GM23338 (cell line): ENCODE data around the gene TENM3. TPM values are rescaled to one million over a fixed set of nuclear protein-coding genes. Genes with fewer than 3 reads are reported as not detected.

Source experiments
- ATAC-seq: fragments of 200-7000 bp; cut with Tn5 transposase; 3 replicates; pipeline ENCODE4 v1.9.1; 2020
- DNase-seq: peaks from one replicate; pipeline ENCODE4 v3.0.0-alpha.2; 2015; ENCODE audit warnings: low spot score
- H2AFZ ChIP-seq: fragments of 200-600 bp; sonication (generic); 2 replicates; pipeline ENCODE4 v1.8.0; 2016; ENCODE audit warnings: antibody characterized with exemption, mild to moderate bottlenecking, moderate library complexity
- H3F3A ChIP-seq: fragments of 200-600 bp; sonication (generic); replicated peaks from 2 replicates; pipeline ENCODE4 v1.8.0; 2017; ENCODE audit warnings: antibody characterized with exemption, mixed run types, low read depth
- H3K27ac ChIP-seq: fragments of 200-600 bp; sonication (generic); 2 replicates; pipeline ENCODE4 v1.6.1; 2016; ENCODE audit warnings: low read depth
- H3K27me3 ChIP-seq: fragments of 200-600 bp; sonication (generic); 2 replicates; pipeline ENCODE4 v1.8.0; 2016; ENCODE audit warnings: mild to moderate bottlenecking, mixed run types, moderate library complexity; ENCODE audit not compliant: insufficient read depth
- H3K36me3 ChIP-seq: fragments of 200-600 bp; sonication (generic); 2 replicates; pipeline ENCODE4 v1.8.0; 2016; ENCODE audit warnings: mild to moderate bottlenecking; ENCODE audit not compliant: insufficient read depth
- H3K4me1 ChIP-seq: fragments of 200-600 bp; sonication (generic); 2 replicates; pipeline ENCODE4 v1.8.0; 2016; ENCODE audit warnings: mild to moderate bottlenecking, moderate library complexity; ENCODE audit not compliant: insufficient read depth
- H3K4me2 ChIP-seq: fragments of 200-600 bp; sonication (generic); 2 replicates; pipeline ENCODE4 v1.7.1; 2017; ENCODE audit warnings: mixed run types
- H3K4me3 ChIP-seq: fragments of 200-600 bp; sonication (generic); 2 replicates; pipeline ENCODE4 v1.6.1; 2016; ENCODE audit warnings: mixed run types
- H3K79me2 ChIP-seq: fragments of 200-600 bp; sonication (generic); replicated peaks from 2 replicates; pipeline ENCODE4 v1.8.0; 2017; ENCODE audit warnings: mild to moderate bottlenecking; ENCODE audit not compliant: insufficient read depth
- H3K9me2 ChIP-seq: fragments of 200-600 bp; sonication (generic); 2 replicates; pipeline ENCODE4 v1.8.0; 2017; ENCODE audit not compliant: insufficient read depth
- H4K20me1 ChIP-seq: fragments of 200-600 bp; sonication (generic); replicated peaks from 2 replicates; pipeline ENCODE4 v1.8.0; 2017; ENCODE audit warnings: mild to moderate bottlenecking; ENCODE audit not compliant: insufficient read depth
- H3K27ac Mint-ChIP-seq: 2 replicates; pipeline ENCODE4 v1.8.0; 2020; ENCODE audit warnings: inconsistent platforms, mild to moderate bottlenecking, moderate library complexity, mixed read lengths
- H3K27me3 Mint-ChIP-seq: 3 replicates; pipeline ENCODE4 v1.8.0; 2022; ENCODE audit warnings: low read depth, mild to moderate bottlenecking, moderate library complexity, mixed read lengths, inconsistent platforms; ENCODE audit not compliant: insufficient read depth, poor library complexity
- H3K36me3 Mint-ChIP-seq: 3 replicates; pipeline ENCODE4 v1.8.0; 2021; ENCODE audit warnings: low read depth, mild to moderate bottlenecking, inconsistent platforms, moderate library complexity, mixed read lengths
- H3K4me1 Mint-ChIP-seq: 3 replicates; pipeline ENCODE4 v1.8.0; 2020; ENCODE audit warnings: mild to moderate bottlenecking, inconsistent platforms, mixed read lengths
- H3K4me3 Mint-ChIP-seq: 3 replicates; pipeline ENCODE4 v1.8.0; 2021; ENCODE audit warnings: moderate library complexity, mild to moderate bottlenecking, inconsistent platforms, mixed read lengths
- H3K9me3 Mint-ChIP-seq: 3 replicates; pipeline ENCODE4 v1.8.0; 2020; ENCODE audit warnings: moderate library complexity, mild to moderate bottlenecking, inconsistent platforms, mixed read lengths
- CREB1 ChIP-seq: fragments of 250-450 bp; sonication (Bioruptor Pico); IDR thresholded peaks from 2 replicates; pipeline ENCODE4 v1.5.0; 2020; ENCODE audit warnings: low read depth, mild to moderate bottlenecking, moderate library complexity
- JUNB ChIP-seq: IDR thresholded peaks from one replicate; pipeline ENCODE4 v1.6.1; 2016; ENCODE audit warnings: antibody characterized with exemption; ENCODE audit not compliant: unreplicated experiment
- STAT1 ChIP-seq: IDR thresholded peaks from one replicate; pipeline ENCODE4 v1.6.1; 2016; ENCODE audit warnings: antibody characterized with exemption; ENCODE audit not compliant: unreplicated experiment
- polyA plus RNA-seq: library from polyadenylated mRNA; unstranded; fragments of >200 nt; fragmentation: Nextera tagmentation; extraction: Ambion mirVana; gene quantifications from 2 replicates; pipeline ENCODE4 v1.2.1, GENCODE V29; 2016
- total RNA-seq: library from RNA; depleted of rRNA; stranded (reverse); fragments of >200 nt; shearing (Covaris generic); gene quantifications from 2 replicates; pipeline ENCODE4 v1.2.3, GENCODE V29; 2014
- TF ChIP-seq, protein P1 (sequence below): IDR thresholded peaks from 2 replicates; pipeline ENCODE4 v1.6.1; 2016; ENCODE audit warnings: antibody characterized with exemption
- TF ChIP-seq, protein P2 (sequence below): fragments of 250-450 bp; sonication (Bioruptor Pico); IDR thresholded peaks from 2 replicates; pipeline ENCODE4 v1.5.0; 2020; ENCODE audit warnings: mild to moderate bottlenecking, moderate library complexity

TENM3 gene
- total and polyA plus RNA-seq, 2 experiments from 2014 or later = 22.2 to 128 TPM

DNA sequence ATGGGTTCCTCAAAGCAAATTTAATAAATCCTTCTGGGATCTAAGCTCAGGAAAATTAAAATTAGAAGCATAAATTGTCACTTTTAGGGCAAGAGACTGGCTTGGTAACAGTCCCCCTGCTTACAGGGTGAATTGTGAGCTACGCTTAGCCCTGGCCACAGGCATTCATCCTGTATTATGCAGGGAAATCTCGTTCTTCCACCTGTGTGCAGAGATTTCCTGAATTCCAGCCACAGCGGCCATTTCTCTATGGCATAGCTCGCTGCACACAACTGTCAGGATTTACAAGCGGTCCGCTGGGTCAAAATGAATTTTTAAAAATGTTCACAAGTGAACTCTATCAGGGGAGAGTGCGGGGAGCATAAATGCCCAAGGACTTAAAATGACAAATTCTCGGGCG is 562.1 kb downstream of the TENM3 start:
- no peak for ATAC-seq
- Histone ChIP-seq H3K79me2 (no peaks in the 10 kb centered on the region), H2AFZ (no peak overlapping the region), H3F3A (peaks cover 25% of the 10 kb centered on the region), H3K4me2 (no peak overlapping the region), H4K20me1 (no peaks in the 10 kb centered on the region), H3K27ac (no peak overlapping the region), H3K4me1 (peaks cover 8% of the 10 kb centered on the region; the same call in 1 of the 2 replicates), H3K4me3 (no peak overlapping the region), H3K9me2 (no peaks in the 10 kb centered on the region; the same call in 1 of the 2 replicates), H3K36me3 (peaks cover 3% of the 10 kb centered on the region; the same call in 1 of the 2 replicates), H3K27me3 (peaks cover 11% of the 10 kb centered on the region; the same call in 1 of the 2 replicates)
- H3K4me3 Mint-ChIP-seq = no peak overlapping the region
- H3K27ac Mint-ChIP-seq = no peak overlapping the region
- TF ChIP-seq STAT1 = no peak
- TF ChIP-seq, protein P1, sequence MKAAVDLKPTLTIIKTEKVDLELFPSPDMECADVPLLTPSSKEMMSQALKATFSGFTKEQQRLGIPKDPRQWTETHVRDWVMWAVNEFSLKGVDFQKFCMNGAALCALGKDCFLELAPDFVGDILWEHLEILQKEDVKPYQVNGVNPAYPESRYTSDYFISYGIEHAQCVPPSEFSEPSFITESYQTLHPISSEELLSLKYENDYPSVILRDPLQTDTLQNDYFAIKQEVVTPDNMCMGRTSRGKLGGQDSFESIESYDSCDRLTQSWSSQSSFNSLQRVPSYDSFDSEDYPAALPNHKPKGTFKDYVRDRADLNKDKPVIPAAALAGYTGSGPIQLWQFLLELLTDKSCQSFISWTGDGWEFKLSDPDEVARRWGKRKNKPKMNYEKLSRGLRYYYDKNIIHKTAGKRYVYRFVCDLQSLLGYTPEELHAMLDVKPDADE = no peak
- TF ChIP-seq, protein P2, sequence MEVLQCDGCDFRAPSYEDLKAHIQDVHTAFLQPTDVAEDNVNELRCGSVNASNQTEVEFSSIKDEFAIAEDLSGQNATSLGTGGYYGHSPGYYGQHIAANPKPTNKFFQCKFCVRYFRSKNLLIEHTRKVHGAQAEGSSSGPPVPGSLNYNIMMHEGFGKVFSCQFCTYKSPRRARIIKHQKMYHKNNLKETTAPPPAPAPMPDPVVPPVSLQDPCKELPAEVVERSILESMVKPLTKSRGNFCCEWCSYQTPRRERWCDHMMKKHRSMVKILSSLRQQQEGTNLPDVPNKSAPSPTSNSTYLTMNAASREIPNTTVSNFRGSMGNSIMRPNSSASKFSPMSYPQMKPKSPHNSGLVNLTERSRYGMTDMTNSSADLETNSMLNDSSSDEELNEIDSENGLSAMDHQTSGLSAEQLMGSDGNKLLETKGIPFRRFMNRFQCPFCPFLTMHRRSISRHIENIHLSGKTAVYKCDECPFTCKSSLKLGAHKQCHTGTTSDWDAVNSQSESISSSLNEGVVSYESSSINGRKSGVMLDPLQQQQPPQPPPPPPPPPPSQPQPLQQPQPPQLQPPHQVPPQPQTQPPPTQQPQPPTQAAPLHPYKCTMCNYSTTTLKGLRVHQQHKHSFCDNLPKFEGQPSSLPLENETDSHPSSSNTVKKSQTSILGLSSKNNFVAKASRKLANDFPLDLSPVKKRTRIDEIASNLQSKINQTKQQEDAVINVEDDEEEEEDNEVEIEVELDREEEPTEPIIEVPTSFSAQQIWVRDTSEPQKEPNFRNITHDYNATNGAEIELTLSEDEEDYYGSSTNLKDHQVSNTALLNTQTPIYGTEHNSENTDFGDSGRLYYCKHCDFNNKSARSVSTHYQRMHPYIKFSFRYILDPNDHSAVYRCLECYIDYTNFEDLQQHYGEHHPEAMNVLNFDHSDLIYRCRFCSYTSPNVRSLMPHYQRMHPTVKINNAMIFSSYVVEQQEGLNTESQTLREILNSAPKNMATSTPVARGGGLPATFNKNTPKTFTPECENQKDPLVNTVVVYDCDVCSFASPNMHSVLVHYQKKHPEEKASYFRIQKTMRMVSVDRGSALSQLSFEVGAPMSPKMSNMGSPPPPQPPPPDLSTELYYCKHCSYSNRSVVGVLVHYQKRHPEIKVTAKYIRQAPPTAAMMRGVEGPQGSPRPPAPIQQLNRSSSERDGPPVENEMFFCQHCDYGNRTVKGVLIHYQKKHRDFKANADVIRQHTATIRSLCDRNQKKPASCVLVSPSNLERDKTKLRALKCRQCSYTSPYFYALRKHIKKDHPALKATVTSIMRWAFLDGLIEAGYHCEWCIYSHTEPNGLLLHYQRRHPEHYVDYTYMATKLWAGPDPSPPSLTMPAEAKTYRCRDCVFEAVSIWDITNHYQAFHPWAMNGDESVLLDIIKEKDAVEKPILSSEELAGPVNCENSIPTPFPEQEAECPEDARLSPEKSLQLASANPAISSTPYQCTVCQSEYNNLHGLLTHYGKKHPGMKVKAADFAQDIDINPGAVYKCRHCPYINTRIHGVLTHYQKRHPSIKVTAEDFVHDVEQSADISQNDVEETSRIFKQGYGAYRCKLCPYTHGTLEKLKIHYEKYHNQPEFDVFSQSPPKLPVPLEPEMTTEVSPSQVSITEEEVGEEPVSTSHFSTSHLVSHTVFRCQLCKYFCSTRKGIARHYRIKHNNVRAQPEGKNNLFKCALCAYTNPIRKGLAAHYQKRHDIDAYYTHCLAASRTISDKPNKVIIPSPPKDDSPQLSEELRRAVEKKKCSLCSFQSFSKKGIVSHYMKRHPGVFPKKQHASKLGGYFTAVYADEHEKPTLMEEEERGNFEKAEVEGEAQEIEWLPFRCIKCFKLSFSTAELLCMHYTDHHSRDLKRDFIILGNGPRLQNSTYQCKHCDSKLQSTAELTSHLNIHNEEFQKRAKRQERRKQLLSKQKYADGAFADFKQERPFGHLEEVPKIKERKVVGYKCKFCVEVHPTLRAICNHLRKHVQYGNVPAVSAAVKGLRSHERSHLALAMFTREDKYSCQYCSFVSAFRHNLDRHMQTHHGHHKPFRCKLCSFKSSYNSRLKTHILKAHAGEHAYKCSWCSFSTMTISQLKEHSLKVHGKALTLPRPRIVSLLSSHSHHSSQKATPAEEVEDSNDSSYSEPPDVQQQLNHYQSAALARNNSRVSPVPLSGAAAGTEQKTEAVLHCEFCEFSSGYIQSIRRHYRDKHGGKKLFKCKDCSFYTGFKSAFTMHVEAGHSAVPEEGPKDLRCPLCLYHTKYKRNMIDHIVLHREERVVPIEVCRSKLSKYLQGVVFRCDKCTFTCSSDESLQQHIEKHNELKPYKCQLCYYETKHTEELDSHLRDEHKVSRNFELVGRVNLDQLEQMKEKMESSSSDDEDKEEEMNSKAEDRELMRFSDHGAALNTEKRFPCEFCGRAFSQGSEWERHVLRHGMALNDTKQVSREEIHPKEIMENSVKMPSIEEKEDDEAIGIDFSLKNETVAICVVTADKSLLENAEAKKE (CRISPR knock-in tag) = no peak
- no peak for TF ChIP-seq JUNB
- TF ChIP-seq CREB1 (CRISPR knock-in tag) = no peak
- H3K9me3 Mint-ChIP-seq = peaks cover 5% of the 10 kb centered on the region; the same call in 2 of the 3 replicates
- no peak for DNase-seq
- H3K4me1 Mint-ChIP-seq = peaks cover 36% of the 10 kb centered on the region
- peaks cover 15% of the 10 kb centered on the region for H3K27me3 Mint-ChIP-seq
- H3K36me3 Mint-ChIP-seq = peaks cover 7% of the 10 kb centered on the region; the same call in 2 of the 3 replicates
